NCI-H1417 (cell line): ENCODE measurements around the gene PTGIS.

Experiments
- DNase-seq, 3 experiments: peaks; one replicate each; lab custom pipeline; 2025; lab: John Stamatoyannopoulos, UW

The PTGIS gene

GRCh38 chr20:49470922-49471321, 97.0 kb downstream of the PTGIS start:
- DNase-seq: peak in 1 of 3 experiments; percentile 3

GRCh38 chr20:49469060-49469459, 98.9 kb downstream of the PTGIS start:
- DNase-seq: no peak

- DNase-seq: no peak
These were observed 99.5 kb downstream of the PTGIS start for GRCh38 chr20:49468412-49468811.

- no peak for DNase-seq
These were observed 101.6 kb downstream of the PTGIS start for GRCh38 chr20:49466114-49466912.

GRCh38 chr20:49464556-49464955, 103.4 kb downstream of the PTGIS start:
- no peak for DNase-seq

GRCh38 chr20:49462626-49463025, 105.3 kb downstream of the PTGIS start:
- no peak for DNase-seq

- DNase-seq: no peak
These were observed 105.9 kb downstream of the PTGIS start for GRCh38 chr20:49461894-49462620.

- no peak for DNase-seq
These were observed 107.0 kb downstream of the PTGIS start for GRCh38 chr20:49460916-49461315.

GRCh38 chr20:49460131-49460530, 107.8 kb downstream of the PTGIS start:
- DNase-seq: no peak

GRCh38 chr20:49459684-49460083, 108.3 kb downstream of the PTGIS start:
- no peak for DNase-seq

- no peak for DNase-seq
These were observed 110.5 kb downstream of the PTGIS start for GRCh38 chr20:49457444-49457843.

GRCh38 chr20:49456646-49457045, 111.3 kb downstream of the PTGIS start:
- no peak for DNase-seq

GRCh38 chr20:49455691-49456090, 112.2 kb downstream of the PTGIS start:
- no peak for DNase-seq
